Measurements from ENCODE around the gene CKM. TPM values are rescaled to one million over a fixed set of nuclear protein-coding genes. Genes with fewer than 3 reads are reported as not detected.
A peak's percentile ranks its signal among the peaks of the same experiment; 100 is the strongest.

The CKM gene
- total RNA-seq, 1 donor from 2014 or later, result not detected

DNA sequence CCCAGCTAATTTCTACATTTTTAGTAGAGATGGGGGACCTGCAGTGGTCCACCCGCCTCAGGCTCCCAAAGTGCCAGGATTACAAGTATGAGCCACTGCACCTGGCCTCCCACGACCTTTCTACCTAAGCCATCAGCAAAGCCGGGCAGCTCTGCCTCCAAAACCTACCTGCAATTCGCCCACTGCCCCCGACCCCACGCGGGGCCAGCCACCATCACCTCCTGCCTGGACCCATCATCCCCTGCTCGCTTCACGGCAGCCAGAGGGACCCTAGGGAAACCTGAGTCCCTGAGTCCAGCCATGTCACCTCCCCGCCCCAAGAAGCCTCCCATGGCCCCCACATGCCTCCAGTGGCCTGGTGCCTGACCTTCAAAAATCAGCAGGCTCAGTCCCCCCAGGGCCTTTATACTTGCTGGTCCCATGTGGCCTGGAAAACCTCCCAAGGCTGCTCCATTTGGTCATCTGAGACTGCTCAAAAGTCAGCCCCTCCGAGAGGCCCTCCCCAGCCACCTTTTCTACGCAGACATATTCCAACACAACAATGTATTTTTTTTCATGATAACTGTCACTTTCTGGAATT, 35.6 kb upstream of the CKM start:
- Mint-ChIP-seq H3K4me1 (ENCODE audit: low read depth, unreplicated experiment) (no peaks in the 10 kb centered on the region), H3K27me3 (ENCODE audit: low read depth, unreplicated experiment) (no peaks in the 10 kb centered on the region), H3K27ac (ENCODE audit: unreplicated experiment) (peak overlapping the region; percentile 58), H3K9me3 (ENCODE audit: unreplicated experiment) (no peaks in the 10 kb centered on the region), H3K4me3 (ENCODE audit: unreplicated experiment) (no peak overlapping the region), H3K36me3 (ENCODE audit: low read depth, unreplicated experiment) (peaks cover 53% of the 10 kb centered on the region)
- no peak overlapping the region for H3K9ac ChIP-seq (ENCODE audit: low read length)
- H3K36me3 ChIP-seq (ENCODE audit: insufficient read depth, low read length), result peaks cover 6% of the 10 kb centered on the region
- H3K4me1 ChIP-seq (ENCODE audit: insufficient read depth, low read length), result no peaks in the 10 kb centered on the region
- peaks cover 2% of the 10 kb centered on the region for H3K9me3 ChIP-seq (ENCODE audit: insufficient read depth, low read depth, low read length)
- no peak for FAIRE-seq
- DNase-seq (ENCODE audit: low read depth), result no peak
- H4K20me1 ChIP-seq (ENCODE audit: insufficient read depth, low read length), result peaks cover 29% of the 10 kb centered on the region
- no peak overlapping the region for H3K4me2 ChIP-seq (ENCODE audit: low read length)
- H2AFZ ChIP-seq (ENCODE audit: low read depth, low read length), result no peak overlapping the region
- no peaks in the 10 kb centered on the region for H3K27me3 ChIP-seq (ENCODE audit: insufficient read depth, low read length)
- H3K4me3 ChIP-seq (ENCODE audit: insufficient read depth, low read depth, low read length), result no peak overlapping the region
- no peaks in the 10 kb centered on the region for H3K79me2 ChIP-seq (ENCODE audit: insufficient read depth, low read length)
- TF ChIP-seq, protein P1, sequence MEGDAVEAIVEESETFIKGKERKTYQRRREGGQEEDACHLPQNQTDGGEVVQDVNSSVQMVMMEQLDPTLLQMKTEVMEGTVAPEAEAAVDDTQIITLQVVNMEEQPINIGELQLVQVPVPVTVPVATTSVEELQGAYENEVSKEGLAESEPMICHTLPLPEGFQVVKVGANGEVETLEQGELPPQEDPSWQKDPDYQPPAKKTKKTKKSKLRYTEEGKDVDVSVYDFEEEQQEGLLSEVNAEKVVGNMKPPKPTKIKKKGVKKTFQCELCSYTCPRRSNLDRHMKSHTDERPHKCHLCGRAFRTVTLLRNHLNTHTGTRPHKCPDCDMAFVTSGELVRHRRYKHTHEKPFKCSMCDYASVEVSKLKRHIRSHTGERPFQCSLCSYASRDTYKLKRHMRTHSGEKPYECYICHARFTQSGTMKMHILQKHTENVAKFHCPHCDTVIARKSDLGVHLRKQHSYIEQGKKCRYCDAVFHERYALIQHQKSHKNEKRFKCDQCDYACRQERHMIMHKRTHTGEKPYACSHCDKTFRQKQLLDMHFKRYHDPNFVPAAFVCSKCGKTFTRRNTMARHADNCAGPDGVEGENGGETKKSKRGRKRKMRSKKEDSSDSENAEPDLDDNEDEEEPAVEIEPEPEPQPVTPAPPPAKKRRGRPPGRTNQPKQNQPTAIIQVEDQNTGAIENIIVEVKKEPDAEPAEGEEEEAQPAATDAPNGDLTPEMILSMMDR (IDR thresholded peaks at IDR 0.05; ENCODE audit: insufficient read depth, low read depth, low read length), result no peak
- TF ChIP-seq EZH2 (IDR thresholded peaks at IDR 0.05; ENCODE audit: insufficient read depth, low read length), result no peak
- H3K27ac ChIP-seq (ENCODE audit: low read depth, low read length), result no peak overlapping the region

GRCh38 chr19:45357445-45357783, 34.7 kb upstream of the CKM start:
- H3K9me3 ChIP-seq (ENCODE audit: insufficient read depth, low read depth, low read length), result peaks cover 2% of the 10 kb centered on the region
- Mint-ChIP-seq H3K27me3 (ENCODE audit: low read depth, unreplicated experiment) (no peaks in the 10 kb centered on the region), H3K9me3 (ENCODE audit: unreplicated experiment) (no peaks in the 10 kb centered on the region), H3K4me1 (ENCODE audit: low read depth, unreplicated experiment) (no peaks in the 10 kb centered on the region), H3K27ac (ENCODE audit: unreplicated experiment) (no peak overlapping the region), H3K4me3 (ENCODE audit: unreplicated experiment) (no peak overlapping the region), H3K36me3 (ENCODE audit: low read depth, unreplicated experiment) (peaks cover 52% of the 10 kb centered on the region)
- H3K4me3 ChIP-seq (ENCODE audit: insufficient read depth, low read depth, low read length), result no peak overlapping the region
- H3K4me1 ChIP-seq (ENCODE audit: insufficient read depth, low read length), result no peaks in the 10 kb centered on the region
- H3K27ac ChIP-seq (ENCODE audit: low read depth, low read length), result no peak overlapping the region
- peaks cover 29% of the 10 kb centered on the region for H4K20me1 ChIP-seq (ENCODE audit: insufficient read depth, low read length)
- H3K36me3 ChIP-seq (ENCODE audit: insufficient read depth, low read length), result peaks cover 14% of the 10 kb centered on the region
- no peaks in the 10 kb centered on the region for H3K27me3 ChIP-seq (ENCODE audit: insufficient read depth, low read length)
- no peak for DNase-seq (ENCODE audit: low read depth)
- no peak overlapping the region for H3K4me2 ChIP-seq (ENCODE audit: low read length)
- no peak overlapping the region for H3K9ac ChIP-seq (ENCODE audit: low read length)
- TF ChIP-seq, protein P1 (IDR thresholded peaks at IDR 0.05; ENCODE audit: insufficient read depth, low read depth, low read length), result no peak
- no peak for TF ChIP-seq EZH2 (IDR thresholded peaks at IDR 0.05; ENCODE audit: insufficient read depth, low read length)
- H2AFZ ChIP-seq (ENCODE audit: low read depth, low read length), result no peak overlapping the region
- FAIRE-seq, result no peak
- H3K79me2 ChIP-seq (ENCODE audit: insufficient read depth, low read length), result no peaks in the 10 kb centered on the region

DNA sequence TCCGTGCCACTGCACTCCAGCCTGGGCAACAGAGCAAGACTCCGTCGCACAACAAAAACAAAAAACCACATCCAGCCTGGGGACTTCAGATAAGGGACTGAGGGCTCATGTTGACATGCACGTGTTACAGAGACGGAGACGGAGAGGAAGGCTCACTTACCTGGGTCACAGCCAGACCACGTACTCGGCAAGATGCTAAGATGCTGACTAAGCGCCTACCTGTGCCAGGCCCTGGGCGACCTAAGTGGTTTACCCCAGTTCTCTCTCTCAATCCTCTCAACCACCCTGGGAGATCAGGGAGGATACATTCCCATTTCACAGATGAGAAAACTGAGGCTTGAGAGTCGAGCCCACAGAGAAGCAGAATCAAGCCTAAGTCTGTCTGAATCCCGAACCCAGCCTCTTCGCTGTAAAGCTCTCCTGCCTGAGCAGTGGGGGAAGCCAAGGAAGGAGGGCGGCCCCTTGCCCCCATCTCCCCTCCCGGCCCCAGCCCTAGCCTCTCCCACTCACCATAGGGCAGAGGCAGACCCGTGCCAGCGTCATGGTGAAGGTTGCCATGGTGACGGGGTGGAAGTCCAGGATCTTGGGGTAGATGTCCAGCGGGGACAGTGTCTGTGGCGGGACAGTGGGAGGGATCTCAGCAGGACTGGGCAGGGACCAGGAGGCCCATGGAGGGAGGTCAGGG, 34.2 kb upstream of the CKM start:
- H3K9me3 Mint-ChIP-seq (ENCODE audit: unreplicated experiment), result no peaks in the 10 kb centered on the region
- H3K27ac ChIP-seq (ENCODE audit: low read depth, low read length), result no peak overlapping the region

More for the DNA sequence above, 34.2 kb upstream of the CKM start:
- Histone ChIP-seq H3K9me3 (ENCODE audit: insufficient read depth, low read depth, low read length) (peaks cover 2% of the 10 kb centered on the region), H3K79me2 (ENCODE audit: insufficient read depth, low read length) (no peaks in the 10 kb centered on the region), H3K4me1 (ENCODE audit: insufficient read depth, low read length) (no peaks in the 10 kb centered on the region), H3K9ac (ENCODE audit: low read length) (no peak overlapping the region), H2AFZ (ENCODE audit: low read depth, low read length) (no peak overlapping the region), H3K4me3 (ENCODE audit: insufficient read depth, low read depth, low read length) (no peak overlapping the region), H3K27me3 (ENCODE audit: insufficient read depth, low read length) (no peaks in the 10 kb centered on the region), H3K36me3 (ENCODE audit: insufficient read depth, low read length) (peaks cover 14% of the 10 kb centered on the region), H3K4me2 (ENCODE audit: low read length) (no peak overlapping the region), H4K20me1 (ENCODE audit: insufficient read depth, low read length) (peaks cover 24% of the 10 kb centered on the region)
- no peak overlapping the region for H3K27ac Mint-ChIP-seq (ENCODE audit: unreplicated experiment)
- TF ChIP-seq, protein P1 (IDR thresholded peaks at IDR 0.05; ENCODE audit: insufficient read depth, low read depth, low read length), result no peak
- TF ChIP-seq EZH2 (IDR thresholded peaks at IDR 0.05; ENCODE audit: insufficient read depth, low read length), result no peak
- peaks cover 48% of the 10 kb centered on the region for H3K36me3 Mint-ChIP-seq (ENCODE audit: low read depth, unreplicated experiment)
- no peak overlapping the region for H3K4me3 Mint-ChIP-seq (ENCODE audit: unreplicated experiment)
- FAIRE-seq (no peak), DNase-seq (ENCODE audit: low read depth) (no peak)
- H3K27me3 Mint-ChIP-seq (ENCODE audit: low read depth, unreplicated experiment), result no peaks in the 10 kb centered on the region
- H3K4me1 Mint-ChIP-seq (ENCODE audit: low read depth, unreplicated experiment), result no peaks in the 10 kb centered on the region

Measured in astrocyte (in vitro differentiated cells and primary cell).